Stimulated activated CD8-positive, alpha-beta memory T cell treated with anti-CD3 and anti-CD28 coated beads, Interleukin-7, amount 100 ng/mL, for 48 hours (primary cell): Measurements from ENCODE around the gene MTREX.
"Not testable (repeated sequence)": the region's sequence is repeated elsewhere in the genome, so short reads cannot be mapped to it uniquely, and the experiment has no call there.

Experiments used
- DNase-seq, 2 donors: peaks; one replicate each; pipeline ENCODE4 v3.0.0-alpha.2; 2020; ENCODE audit warnings: low read depth in 1 of 2; ENCODE audit errors: extremely low read depth in 1 of 2

The MTREX gene

DNA sequence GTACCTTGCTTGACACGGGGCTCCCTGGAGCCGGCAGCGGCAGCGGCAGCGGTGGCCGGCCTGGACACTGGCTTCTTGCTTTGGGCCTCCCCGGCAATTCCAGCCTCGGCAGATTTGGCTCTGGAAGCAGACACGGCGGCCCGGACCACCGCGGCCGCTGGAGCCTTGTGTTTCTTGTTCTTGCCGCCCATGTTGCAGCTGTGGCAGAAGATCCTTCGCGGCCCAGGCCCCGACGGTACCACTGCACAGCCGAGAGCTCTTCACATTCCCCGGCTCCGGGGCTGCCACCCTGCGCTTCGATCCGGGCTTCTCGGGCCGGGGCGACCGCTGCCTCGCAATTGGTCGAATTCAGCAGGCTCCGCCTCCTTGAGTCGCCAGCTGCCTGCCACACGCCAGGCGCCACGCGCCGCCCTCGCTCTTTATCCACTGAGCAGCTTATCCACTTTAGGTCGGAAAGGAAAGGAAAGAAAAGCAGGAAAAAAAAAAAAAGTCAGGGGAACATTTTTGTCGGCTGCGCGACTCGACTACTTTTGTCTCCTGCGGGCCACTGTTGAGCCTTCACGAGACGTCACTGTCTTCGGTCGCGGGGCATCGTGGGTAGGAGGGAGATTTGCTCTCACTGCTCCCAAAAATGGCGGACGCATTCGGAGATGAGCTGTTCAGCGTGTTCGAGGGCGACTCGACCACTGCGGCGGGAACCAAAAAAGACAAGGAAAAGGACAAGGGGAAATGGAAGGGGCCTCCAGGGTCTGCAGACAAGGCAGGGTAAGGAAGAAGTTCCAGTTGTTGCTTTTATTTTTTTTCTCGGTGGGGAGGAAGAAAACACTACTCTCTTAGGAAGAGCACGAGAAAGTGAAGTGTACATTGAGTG lies at the start of gene MTREX, which contains the start of gene DHX29:
MTREX (plus strand) TSS at position 607 of the 871 bp plus-strand sequence; CDS start at position 632, 25 bp downstream.
DHX29 (minus strand) TSS at position 312 of the 871 bp plus-strand sequence; CDS start at position 191, 121 bp downstream.
- peak; percentile 74 to 80 for DNase-seq

DNA sequence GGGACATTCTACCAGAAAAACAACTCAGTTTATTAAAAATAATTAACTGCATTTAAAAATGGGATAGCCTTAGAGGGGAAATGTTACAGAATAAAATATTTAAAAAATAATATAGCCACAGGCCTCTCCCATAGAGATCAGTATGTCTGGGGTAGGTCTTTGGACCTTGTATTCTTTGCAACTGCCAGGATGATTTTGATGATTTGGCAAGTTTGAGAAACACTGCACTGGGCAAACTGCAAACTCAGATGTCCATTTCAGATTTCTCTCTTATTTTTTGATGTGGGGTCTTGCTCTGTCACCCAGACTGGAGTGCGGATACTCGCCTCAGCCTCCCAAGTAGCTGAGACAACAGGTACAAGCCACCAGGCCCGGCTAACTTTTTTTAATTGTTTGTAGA lies 49.5 kb upstream of the MTREX start:
- DNase-seq: no peak

DNA sequence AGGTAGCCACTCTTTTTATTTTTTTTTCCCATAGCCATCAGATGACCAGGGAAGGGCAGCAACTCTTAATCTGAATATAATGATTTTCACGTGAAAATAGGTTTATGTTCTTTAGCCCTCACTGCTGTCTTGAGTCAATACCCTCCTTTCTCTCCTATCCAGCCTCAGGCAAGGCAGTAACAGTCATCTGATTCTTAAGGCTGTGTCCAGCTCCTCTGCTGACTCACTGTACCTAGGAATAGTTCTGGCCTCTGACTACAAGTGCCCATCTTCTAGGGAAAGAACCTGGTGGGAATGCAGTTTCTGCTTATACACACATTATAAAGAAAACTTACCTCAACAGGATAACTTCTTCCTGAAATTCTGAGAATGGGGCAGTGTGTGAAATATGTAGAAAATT lies 31.0 kb upstream of the MTREX start:
- DNase-seq: no peak

DNA sequence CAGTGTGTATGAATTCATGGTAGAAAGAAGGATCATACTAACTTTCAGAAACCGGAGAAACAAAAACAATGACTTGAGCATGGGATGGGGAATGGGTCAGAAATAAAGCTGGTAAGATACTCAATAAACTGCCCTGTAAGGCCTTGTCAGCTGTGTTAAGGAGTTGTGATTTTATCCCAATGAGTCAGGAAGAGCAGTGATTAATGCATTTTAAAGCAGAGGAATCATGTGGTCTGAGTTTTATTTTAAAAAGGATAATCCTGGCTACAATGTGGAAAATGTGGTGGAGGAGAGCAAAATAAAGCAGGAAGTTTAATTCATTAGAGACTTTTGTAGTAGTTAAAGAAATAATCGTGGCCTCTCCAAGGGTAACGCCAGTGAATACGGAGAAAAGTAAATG lies 29.0 kb upstream of the MTREX start:
- no peak for DNase-seq

DNA sequence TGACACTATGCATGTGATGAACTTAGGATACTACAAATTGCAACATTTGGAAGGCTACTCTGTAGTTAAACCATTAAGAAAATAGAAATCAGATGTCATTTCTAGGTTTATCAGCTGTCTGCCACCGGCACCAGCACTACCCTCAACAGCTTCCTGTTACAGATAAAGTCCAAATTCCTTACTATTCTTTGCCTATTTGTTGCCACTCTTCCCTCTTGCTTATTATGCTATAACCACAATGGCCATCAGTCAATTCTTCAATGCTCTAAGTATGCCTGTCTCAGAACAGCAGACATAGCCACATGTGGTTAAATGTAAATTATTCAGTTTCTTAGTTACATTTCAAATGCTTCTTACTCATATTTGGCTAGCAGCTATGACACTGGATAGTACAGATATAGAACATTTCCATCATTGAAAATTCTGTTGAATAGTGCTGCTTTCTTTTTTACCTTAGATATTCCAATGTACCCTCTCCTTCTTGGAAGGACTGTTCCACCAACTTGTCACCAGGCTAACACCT lies 21.3 kb upstream of the MTREX start:
- DNase-seq: no peak

DNA sequence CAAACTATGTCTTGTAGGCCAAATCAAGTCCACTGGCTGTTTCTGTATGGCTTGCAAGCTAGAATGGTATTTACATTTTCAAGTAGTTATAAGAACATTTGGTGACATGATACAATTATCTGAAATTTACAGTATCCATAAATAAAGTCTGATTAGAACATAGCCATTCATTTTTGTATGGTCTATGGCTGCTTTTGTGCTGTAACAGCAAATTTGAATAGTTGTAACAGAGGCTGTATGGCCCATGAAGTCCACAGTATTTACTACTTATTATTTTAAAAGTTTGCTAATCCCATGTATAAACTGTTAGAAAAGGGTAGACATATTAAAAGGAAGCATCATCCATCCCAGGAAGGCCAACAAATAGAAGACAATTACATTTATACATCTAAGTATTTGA lies 18.0 kb upstream of the MTREX start:
- DNase-seq: no peak

DNA sequence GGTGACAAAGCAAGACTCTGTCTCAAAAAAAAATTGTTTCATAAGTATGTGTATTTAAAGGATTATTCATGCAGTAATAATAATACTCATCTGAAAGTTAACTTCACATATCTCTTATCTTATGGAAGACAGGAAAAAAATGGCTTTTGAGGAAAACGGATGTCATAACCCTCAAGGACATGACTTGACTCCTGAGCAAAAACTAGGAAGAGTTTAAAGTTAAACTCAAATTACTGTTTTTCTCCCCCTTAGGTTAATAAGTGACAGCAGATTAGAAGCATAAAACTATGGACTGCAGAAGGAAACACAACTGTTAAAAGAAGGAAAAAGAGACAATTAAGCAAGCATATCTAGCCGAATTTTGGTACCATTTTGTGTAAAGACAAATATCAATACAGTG lies 16.8 kb upstream of the MTREX start:
- DNase-seq: no peak

DNA sequence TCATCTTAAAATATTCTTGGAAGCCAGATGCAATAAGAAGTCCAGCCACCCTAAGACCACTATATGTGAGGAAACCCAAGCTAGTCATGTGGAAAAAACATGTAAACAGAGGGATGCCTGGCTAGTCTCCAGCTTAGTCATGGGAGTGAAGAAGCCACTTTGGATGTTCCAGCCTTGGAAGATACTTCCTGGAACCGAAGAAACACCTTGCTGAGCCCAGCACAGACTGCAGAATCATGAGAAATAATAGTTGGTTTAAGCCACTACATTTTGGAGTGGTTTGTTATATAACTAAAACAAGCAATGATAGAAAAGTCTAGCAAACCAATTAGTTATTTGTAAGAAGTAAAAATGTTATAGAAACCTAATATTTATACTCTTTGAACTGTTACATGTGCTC lies 12.9 kb upstream of the MTREX start:
- DNase-seq: no peak

DNA sequence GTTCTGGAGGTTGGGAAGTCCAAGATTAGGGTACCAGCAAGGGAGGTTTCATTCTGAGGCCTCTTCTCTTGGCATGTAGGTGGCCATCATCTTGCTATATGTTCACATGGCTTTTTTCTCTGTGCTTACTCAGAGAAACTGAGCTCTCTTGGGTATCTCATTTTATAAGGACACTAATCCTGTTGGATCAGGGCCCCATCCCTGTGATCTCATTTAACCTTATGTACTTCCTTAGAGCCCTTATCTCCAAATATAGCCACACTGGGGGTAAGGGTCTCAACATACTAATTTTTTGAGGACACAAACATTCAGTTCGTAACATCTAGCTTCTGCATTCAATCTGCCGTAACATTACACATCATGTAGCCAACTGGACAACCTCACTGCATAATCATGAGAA lies 6.9 kb upstream of the MTREX start:
- no peak for DNase-seq

DNA sequence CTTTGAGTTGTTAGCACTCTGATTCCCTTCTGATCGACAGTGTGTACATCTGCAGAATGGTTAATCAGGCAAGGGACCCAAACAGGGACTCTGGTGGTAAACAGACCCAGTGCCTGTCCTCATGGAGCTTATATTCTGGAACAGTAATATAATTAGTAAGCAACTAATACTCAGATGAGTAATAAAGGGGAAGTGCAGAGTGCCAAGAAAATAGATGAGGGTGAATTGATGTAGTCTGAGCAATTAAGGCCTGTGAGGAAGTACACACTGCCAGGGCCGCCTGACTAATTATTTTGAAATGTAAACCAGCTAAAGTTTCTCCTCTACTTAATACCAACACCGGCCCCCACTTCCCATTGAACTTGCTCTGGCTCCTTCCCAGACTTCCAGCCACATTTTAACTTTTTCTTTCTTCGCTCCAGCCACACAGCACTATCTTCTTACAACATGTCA lies 4.5 kb upstream of the MTREX start:
- DNase-seq: no peak

DNA sequence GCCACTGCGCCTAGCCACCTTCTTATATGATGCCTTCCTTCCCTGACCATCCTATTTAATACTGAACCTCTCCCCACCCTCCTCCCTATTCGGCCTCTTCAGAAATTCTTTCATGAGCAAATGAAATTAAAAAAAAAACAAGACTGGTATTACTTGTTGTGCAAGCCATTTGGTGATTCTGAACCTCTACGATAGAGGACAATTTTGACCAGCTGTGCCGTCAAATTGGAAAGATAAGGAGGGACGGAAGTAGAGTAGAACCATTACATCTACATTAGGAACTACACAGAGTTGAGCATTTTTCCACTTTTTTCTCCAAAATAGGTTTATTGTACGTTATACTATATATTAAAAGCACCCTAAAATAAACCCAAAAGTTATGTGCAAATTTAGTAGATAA lies 3.2 kb upstream of the MTREX start:
- no peak for DNase-seq

DNA sequence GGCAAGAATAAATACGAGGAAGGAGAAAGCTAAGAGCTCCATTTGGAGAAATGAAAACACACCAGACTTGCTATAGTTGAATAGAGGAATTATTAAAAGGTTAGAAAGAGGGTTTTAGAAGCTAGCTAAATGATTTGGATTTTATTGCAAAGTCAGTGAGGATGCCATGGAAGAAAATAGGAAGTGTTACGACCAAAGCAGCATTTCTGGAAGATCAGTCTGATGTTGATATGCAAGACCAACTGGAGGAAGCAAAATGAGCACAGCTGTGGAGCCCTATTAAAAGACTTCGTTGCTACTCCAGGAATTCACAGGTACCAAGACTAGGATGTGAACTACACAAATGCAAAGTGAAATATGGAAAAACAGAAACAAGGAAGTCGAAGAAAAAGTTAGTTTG lies 2.4 kb upstream of the MTREX start:
- no peak for DNase-seq

DNA sequence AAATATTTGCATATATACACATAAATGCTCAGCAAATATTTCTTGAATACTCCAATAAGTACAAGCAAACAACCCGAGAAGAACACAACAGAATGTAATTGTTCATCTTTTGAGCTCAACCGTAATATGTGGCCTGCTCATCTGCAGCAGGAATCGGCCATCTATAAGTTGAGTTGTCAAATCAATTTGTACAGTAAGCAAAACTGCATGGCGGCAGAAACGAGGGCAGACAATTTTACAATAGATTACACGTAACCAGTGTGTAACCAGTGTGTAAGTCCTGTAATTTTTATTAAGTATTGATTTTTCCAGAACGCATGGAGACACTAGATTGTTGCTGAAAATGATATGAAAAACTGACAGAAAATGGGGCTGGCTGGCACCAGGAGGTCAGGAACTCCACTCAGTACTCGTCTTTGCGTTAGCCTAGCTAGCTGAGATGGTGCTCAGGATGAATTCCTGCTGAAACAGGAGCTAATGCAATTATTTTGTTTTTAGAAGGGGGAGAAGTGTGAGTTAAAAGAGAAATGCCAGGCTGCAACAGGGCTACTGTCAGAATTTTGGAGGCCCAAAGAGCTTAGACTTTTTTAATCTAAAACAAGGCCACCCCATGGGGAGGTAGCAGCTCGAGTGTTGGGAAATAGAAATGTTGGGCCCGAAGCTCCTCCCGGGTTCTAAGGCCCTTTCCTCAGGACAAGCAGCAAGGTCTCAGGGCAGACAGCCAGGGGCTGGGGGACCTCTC lies 977 bp upstream of the MTREX start:
- DNase-seq: no peak

DNA sequence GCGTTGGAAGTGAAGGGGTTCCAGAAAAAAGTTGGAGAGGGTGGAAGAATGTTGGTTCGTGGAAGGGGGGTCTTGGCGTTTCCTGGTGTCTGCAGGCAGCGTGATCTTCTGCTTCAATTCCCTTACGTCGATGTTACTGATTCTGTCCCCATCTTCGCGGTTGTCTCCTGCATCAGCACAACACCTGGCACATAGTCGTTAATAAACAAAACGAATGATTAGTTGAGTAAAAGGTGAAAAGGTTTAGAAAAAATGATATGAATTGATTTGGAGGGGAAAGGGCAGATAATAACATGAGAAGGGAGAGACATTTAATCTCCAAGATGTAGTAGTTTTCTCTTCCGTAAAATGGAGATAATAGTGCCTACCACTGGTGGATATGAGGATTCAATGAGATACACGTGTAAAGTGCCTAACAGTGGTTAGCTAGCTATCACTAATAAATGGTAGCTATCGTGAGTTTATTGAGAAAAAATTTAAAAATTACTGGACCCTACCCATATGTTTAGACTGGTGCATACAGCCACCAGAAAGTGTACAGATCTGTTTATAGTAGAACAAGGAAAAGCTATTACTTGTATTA lies 556 bp downstream of the MTREX start:
- no peak for DNase-seq

DNA sequence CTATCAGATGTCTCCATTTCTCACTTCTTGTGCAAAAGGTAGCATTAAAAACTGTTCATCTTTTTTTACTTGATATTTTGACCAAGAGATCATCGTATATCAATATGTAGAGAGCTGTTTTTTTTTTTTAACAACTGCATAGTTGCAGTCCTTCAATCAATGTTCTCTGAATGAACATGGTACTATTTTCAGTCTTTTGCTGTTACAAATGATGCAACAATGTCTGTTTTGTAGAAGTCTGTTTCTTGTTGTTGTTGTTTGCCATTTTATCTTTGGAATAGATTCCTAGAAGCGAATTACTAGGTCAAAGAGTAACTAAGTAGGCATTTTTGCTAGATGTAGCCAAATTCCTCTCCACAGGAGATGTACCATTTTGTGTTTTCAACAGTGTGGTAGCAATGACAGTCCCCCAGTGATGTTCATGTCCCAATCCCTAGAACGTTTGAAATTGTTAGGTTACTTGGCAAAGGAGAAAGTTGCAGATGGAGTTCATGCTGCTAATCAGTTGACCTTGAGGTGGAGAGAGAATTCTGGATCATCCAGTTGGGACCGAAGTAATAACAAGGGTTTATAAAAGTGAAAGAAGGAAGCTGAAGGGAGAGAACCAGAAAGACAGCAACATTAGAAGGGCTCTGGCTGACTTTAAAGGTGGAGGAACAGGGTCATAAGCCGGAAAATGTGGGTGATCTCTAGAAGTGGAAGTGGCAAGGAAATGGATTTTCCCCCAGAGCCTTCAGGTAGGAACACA lies 6.3 kb downstream of the MTREX start:
- DNase-seq: no peak

DNA sequence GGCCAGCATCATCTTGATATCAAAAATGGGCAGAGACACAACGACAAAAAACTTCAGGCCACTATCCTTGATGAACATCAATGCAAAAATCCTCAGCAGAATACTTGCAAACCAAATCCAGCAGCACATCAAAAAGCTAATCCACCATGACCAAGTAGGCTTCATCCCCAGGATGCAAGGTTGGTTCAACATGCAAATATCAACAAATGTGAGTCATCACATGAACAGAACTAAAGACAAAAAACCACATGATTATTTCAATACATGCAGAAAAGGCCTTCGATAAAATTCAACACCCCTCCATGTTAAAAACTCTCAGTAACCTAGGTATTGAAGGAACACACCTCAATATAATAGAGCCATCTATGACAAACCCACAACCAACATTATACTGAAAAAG lies 8.5 kb downstream of the MTREX start:
- no peak for DNase-seq

DNA sequence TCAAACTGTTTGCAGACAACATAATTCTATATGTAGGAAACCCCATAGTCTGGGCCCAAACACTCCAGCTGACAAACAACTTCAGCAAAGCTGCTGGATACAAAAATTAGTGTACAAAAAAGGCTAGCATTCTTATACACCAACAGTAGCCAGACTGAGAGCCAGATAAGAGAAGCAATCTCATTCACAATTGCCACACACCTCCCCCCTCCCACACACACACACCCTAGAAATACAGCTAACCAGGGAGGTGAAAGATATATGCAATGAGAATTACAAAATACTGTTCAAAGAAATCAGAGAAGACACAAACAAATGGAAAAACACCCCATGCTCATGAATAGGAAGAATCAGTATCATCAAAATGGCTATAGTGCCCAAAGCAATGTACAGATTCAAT lies 9.0 kb downstream of the MTREX start:
- DNase-seq: no peak

DNA sequence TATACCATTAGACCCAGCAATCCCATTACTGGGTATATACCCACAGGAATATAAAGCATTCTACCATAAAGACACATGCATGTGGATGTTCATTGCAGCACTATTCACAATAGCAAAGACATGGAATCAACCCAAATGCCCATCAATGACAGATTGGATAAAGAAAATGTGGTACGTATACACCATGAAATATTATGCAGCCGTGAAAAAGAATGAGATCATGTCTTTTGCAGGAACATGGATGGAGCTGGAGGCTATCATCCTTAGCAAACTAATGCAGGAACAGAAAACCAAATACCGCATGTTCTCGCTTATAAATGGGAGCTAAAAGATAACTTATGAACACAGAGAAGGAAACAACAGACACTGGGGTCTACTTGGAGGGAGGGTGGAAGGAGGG lies 10.4 kb downstream of the MTREX start:
- not testable (repeated sequence) for DNase-seq

DNA sequence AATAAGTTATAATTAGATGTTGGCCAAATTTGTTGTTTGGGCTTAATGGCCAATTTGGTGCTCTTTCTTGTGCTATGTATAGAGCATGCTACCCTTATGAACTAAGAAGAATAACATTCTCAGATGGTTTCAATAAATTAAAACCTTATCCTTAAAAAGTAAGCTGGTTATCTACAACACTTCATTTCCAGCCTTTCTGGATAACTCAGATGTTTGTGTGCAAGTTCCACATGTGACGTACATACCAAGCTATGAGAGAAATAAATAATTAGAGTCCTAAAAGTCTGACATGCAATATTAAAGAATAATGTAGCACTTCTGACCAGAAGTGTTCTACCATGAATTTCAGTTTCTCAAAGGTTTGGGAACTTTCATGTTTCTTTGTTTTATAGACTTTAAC lies 11.7 kb downstream of the MTREX start:
- DNase-seq: no peak

DNA sequence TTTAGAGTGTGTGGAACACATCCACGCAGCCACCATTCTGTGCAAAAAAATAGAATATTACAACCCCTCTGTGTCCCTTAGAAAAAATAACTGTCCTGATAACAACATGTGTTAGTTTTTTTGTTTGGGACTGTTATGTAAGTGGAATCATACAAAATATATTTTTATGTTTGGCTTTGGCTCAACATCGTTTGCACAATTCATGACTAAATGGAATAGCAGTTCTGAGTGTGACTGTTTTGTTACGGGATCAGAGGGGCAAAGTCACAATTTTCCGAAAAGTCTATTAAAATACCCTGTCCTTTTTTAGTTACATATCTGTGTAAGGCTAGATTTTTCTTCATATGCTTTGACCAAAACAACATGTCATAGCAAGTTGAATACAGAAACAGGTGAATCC lies 12.8 kb downstream of the MTREX start:
- no peak for DNase-seq

DNA sequence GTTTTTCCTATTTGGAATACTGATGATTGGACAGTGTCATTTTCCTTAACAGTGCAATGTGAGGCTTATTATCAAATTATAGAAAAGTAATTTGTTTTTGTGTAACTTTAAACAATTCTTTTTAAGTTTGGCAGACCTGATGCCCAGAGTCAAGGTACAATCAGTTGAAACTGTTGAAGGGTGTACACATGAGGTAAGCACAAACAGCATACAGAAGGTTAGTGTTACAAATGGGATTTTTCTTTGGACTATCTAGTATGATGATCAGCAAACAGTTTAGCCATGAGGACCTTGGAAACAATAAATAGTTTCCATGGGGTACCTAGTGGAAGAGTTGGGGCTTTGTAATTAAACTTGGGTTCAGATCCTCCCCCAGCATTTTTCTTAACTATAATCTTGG lies 16.2 kb downstream of the MTREX start:
- no peak for DNase-seq
